Vagina (tissue), 2 donors: Measurements from ENCODE around the gene NUDT14.

Experiments used
- CTCF ChIP-seq, 3 experiments: fragments of 450-650 bp in 2 of 3; fragments of 200-600 bp in 1 of 3; sonication (generic) in 1 of 3; IDR thresholded peaks; one replicate each; pipeline ENCODE4 v1.5.1; 2017 to 2019; ENCODE audit warnings: antibody characterized with exemption in 3 of 3, mild to moderate bottlenecking in 2 of 3, moderate library complexity in 2 of 3
- POLR2A ChIP-seq, 2 donors: fragments of 450-650 bp; IDR thresholded peaks; one replicate each; pipeline ENCODE4 v1.6.1; 2017; ENCODE audit warnings: antibody characterized with exemption in 2 of 2, mild to moderate bottlenecking in 2 of 2, moderate library complexity in 2 of 2
- POLR2AphosphoS5 ChIP-seq, 2 donors: sonication (generic); formaldehyde crosslinking; IDR thresholded peaks; one replicate each; pipeline ENCODE4 v1.9.0; 2017; ENCODE audit warnings: antibody characterized with exemption in 2 of 2, mild to moderate bottlenecking in 2 of 2, low read depth in 1 of 2; ENCODE audit not compliant: insufficient read depth in 1 of 2

DNA sequence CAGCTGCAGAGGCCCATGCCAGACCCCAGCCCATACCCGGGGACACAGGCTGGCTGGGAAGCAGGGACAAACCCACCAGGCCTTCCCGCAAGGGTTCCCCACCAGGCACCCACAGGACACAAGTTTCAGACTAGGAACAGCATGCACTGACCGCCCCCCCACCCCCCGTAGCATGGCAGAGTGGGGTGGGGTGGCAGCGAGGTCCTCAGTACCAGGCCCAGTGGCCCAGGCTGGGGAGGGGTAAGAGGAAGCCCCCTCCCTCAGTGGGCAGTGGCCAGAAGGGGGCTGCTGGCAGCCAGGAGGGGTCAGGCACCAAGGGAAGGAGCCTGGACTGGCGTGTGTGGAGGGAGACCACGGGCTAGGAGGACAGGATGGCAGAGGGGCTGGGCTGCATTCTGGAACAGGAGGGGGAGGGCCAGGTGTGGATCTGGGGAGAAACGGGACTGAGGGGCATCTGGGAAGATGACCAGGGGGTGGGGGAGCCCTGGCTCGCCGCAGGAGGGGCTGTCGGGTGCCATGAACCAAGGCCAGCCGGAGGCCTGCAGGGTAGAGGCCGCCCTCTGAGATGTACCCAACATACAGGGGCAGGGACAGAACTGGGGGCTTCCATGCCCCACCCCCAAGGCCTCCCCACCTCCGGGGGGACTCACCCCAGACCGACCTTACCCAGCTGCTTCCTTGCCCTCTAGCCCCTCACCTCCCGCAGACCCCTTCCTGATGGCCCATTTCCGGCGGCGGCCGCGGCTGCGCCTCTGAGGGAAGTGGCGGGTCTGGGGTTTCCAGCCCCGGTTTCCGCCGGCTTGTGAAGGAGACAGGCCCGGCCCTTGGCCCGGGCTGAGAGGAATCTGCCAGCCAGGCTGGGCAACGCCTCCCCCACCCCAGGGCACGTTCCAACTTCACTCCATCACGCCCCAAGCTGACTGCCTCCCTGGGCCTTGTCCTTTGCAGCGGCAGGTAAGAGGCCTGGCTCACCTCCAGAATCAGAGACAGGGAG is 6.9 kb downstream of the NUDT14 start:
- TF ChIP-seq CTCF (IDR thresholded peaks at IDR 0.05) (no peak), POLR2A (IDR thresholded peaks at IDR 0.05) (no peak), POLR2AphosphoS5 (IDR thresholded peaks at IDR 0.05; ENCODE audit: insufficient read depth in 1 of 2, low read depth in 1 of 2) (no peak)
